ENCODE results near the gene STARD8. TPM values are rescaled to one million over a fixed set of nuclear protein-coding genes. Genes with fewer than 3 reads are reported as not detected.

The STARD8 gene
- total RNA-seq, 1 experiment from 2014 or later, result 0.91 TPM

DNA sequence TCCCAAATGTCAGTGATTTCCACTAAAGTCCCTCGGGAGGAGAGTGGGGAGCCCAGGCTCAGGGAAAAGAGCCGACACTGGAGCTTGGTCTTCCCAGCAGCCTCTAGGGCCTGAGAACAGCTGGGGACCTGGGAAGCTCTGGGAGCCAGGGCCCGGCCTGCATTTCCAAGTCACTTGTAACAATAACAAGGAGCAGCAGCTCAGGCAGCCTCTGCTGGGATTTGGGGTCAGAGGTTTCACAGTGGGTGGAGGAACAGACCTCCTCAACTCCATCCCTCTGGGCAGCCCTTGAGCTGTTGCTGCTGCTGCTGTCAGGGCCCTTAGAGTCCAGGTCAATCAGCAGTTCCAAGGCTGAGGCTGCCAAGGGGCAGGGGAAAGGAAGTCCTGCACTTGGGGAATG is 11.1 kb downstream of the STARD8 start:
- H3K4me2 ChIP-seq (ENCODE audit: low read length), result no peak overlapping the region
- ChIA-PET POLR2A (ENCODE audit: unreplicated experiment) (no interaction called here), CTCF (no interaction called here)
- no peak for ATAC-seq
- no peak overlapping the region for H3K4me3 ChIP-seq (ENCODE audit: low read length)
- no peaks in the 10 kb centered on the region for H3K36me3 ChIP-seq (ENCODE audit: low read depth, low read length)
- intact Hi-C loops (cut with micrococcal nuclease), result no loop called here
- no peak overlapping the region for H3K27ac ChIP-seq (ENCODE audit: low read length)
- H3K9me3 ChIP-seq (ENCODE audit: low read length), result no peaks in the 10 kb centered on the region
- no TSS peak for BruUV-seq (replicated peaks)
- H3K79me2 ChIP-seq (ENCODE audit: low read length), result no peaks in the 10 kb centered on the region
- no peak for TF ChIP-seq EZH2phosphoT487 (IDR thresholded peaks at IDR 0.05; ENCODE audit: borderline replicate concordance, low read length)
- TF ChIP-seq, protein P1, sequence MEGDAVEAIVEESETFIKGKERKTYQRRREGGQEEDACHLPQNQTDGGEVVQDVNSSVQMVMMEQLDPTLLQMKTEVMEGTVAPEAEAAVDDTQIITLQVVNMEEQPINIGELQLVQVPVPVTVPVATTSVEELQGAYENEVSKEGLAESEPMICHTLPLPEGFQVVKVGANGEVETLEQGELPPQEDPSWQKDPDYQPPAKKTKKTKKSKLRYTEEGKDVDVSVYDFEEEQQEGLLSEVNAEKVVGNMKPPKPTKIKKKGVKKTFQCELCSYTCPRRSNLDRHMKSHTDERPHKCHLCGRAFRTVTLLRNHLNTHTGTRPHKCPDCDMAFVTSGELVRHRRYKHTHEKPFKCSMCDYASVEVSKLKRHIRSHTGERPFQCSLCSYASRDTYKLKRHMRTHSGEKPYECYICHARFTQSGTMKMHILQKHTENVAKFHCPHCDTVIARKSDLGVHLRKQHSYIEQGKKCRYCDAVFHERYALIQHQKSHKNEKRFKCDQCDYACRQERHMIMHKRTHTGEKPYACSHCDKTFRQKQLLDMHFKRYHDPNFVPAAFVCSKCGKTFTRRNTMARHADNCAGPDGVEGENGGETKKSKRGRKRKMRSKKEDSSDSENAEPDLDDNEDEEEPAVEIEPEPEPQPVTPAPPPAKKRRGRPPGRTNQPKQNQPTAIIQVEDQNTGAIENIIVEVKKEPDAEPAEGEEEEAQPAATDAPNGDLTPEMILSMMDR (conservative IDR thresholded peaks at IDR 0.05; ENCODE audit: low read depth, low read length), result no peak
- TF ChIP-seq EZH2 (IDR thresholded peaks at IDR 0.05; ENCODE audit: low read length, unreplicated experiment), result no peak
- DNase-seq, result no peak
- no peaks in the 10 kb centered on the region for H3K9me2 ChIP-seq (replicated peaks; ENCODE audit: low read length)
- H4K20me1 ChIP-seq (ENCODE audit: low read length), result no peaks in the 10 kb centered on the region
- no peak overlapping the region for H3K9ac ChIP-seq (ENCODE audit: low read length)
- peaks cover 4% of the 10 kb centered on the region; the same call in 1 of the 2 replicates for H3K4me1 ChIP-seq (ENCODE audit: insufficient read depth, low read length)
- H2AFZ ChIP-seq (ENCODE audit: low read length), result no peak overlapping the region
- H3F3A ChIP-seq (ENCODE audit: low read length, unreplicated experiment), result no peaks in the 10 kb centered on the region
- no peaks in the 10 kb centered on the region for H3K27me3 ChIP-seq (ENCODE audit: low read length)

DNA sequence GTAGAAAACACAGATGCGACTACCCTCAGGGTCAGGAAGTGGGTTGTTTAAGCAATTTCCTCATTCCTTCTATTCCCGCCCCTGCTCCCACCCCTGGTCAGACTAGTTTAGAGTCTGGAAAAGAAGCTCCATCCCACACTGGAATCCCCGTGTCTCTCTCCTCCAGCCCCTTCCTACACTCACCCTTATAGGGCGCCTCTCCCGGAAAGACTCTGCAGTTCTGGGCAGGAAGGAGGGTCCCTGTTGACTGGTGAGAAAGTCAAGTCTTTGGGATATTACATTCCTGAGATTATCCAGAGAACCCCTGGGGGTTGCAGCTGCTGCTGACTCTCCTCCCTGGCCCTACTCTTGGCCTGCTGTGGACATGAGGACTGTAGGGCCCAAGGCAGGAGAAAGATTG is 11.9 kb downstream of the STARD8 start:
- H3K9me3 ChIP-seq (ENCODE audit: low read length), result no peaks in the 10 kb centered on the region
- H3K9me2 ChIP-seq (replicated peaks; ENCODE audit: low read length), result no peaks in the 10 kb centered on the region
- no peaks in the 10 kb centered on the region for H3K79me2 ChIP-seq (ENCODE audit: low read length)
- ChIA-PET POLR2A (ENCODE audit: unreplicated experiment) (no interaction called here), CTCF (no interaction called here)
- TF ChIP-seq EZH2 (IDR thresholded peaks at IDR 0.05; ENCODE audit: low read length, unreplicated experiment) (no peak), EZH2phosphoT487 (IDR thresholded peaks at IDR 0.05; ENCODE audit: borderline replicate concordance, low read length) (no peak)
- TF ChIP-seq, protein P1 (conservative IDR thresholded peaks at IDR 0.05; ENCODE audit: low read depth, low read length), result no peak
- H3F3A ChIP-seq (ENCODE audit: low read length, unreplicated experiment), result no peaks in the 10 kb centered on the region
- no peak overlapping the region for H2AFZ ChIP-seq (ENCODE audit: low read length)
- ATAC-seq (no peak), DNase-seq (peak; percentile 13)
- H3K27ac ChIP-seq (ENCODE audit: low read length), result no peak overlapping the region
- H3K36me3 ChIP-seq (ENCODE audit: low read depth, low read length), result no peaks in the 10 kb centered on the region
- intact Hi-C loops (cut with micrococcal nuclease), result no loop called here
- no peaks in the 10 kb centered on the region for H3K27me3 ChIP-seq (ENCODE audit: low read length)
- H3K9ac ChIP-seq (ENCODE audit: low read length), result no peak overlapping the region
- no peaks in the 10 kb centered on the region for H4K20me1 ChIP-seq (ENCODE audit: low read length)
- BruUV-seq (replicated peaks), result no TSS peak
- no peak overlapping the region for H3K4me3 ChIP-seq (ENCODE audit: low read length)
- peaks cover 4% of the 10 kb centered on the region; the same call in 1 of the 2 replicates for H3K4me1 ChIP-seq (ENCODE audit: insufficient read depth, low read length)
- no peak overlapping the region for H3K4me2 ChIP-seq (ENCODE audit: low read length)

DNA sequence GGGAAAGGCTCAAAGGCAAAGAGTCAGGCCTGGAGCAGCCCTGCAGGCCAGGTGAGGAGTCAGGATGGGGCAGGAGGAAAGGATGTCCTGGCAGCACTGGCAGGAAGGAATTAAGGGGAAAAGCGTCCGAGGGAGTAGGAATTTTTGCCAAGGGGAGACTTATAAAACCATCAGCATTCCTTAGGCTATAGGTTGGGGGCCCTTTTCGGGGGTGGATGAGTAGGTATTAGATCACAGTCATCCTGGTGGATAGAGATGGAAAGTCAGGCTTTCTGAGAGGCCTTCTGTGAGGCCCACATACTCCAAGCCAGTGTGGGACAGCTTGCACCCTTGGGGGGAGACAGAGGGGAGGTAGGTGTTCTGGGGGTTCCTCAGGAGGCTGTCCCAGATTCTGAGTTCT is 12.3 kb downstream of the STARD8 start:
- ChIA-PET POLR2A (ENCODE audit: unreplicated experiment) (no interaction called here), CTCF (no interaction called here)
- no peak overlapping the region for H3K9ac ChIP-seq (ENCODE audit: low read length)

More for the DNA sequence above, 12.3 kb downstream of the STARD8 start:
- no peak overlapping the region for H3K4me3 ChIP-seq (ENCODE audit: low read length)
- no peak overlapping the region for H3K27ac ChIP-seq (ENCODE audit: low read length)
- H3K27me3 ChIP-seq (ENCODE audit: low read length), result no peaks in the 10 kb centered on the region
- no peak overlapping the region for H2AFZ ChIP-seq (ENCODE audit: low read length)
- no peaks in the 10 kb centered on the region for H3K79me2 ChIP-seq (ENCODE audit: low read length)
- ATAC-seq (no peak; the same call in 1 of the 2 replicates), DNase-seq (peak; percentile 12)
- no peak overlapping the region for H3K4me2 ChIP-seq (ENCODE audit: low read length)
- TF ChIP-seq, protein P1 (conservative IDR thresholded peaks at IDR 0.05; ENCODE audit: low read depth, low read length), result no peak
- TF ChIP-seq EZH2phosphoT487 (IDR thresholded peaks at IDR 0.05; ENCODE audit: borderline replicate concordance, low read length), result no peak
- TF ChIP-seq EZH2 (IDR thresholded peaks at IDR 0.05; ENCODE audit: low read length, unreplicated experiment), result no peak
- no peaks in the 10 kb centered on the region for H3F3A ChIP-seq (ENCODE audit: low read length, unreplicated experiment)
- BruUV-seq (replicated peaks), result no TSS peak
- intact Hi-C loops (cut with micrococcal nuclease), result no loop called here
- no peaks in the 10 kb centered on the region for H3K36me3 ChIP-seq (ENCODE audit: low read depth, low read length)
- H3K4me1 ChIP-seq (ENCODE audit: insufficient read depth, low read length), result peaks cover 4% of the 10 kb centered on the region; the same call in 1 of the 2 replicates
- no peaks in the 10 kb centered on the region for H3K9me3 ChIP-seq (ENCODE audit: low read length)
- H4K20me1 ChIP-seq (ENCODE audit: low read length), result no peaks in the 10 kb centered on the region
- no peaks in the 10 kb centered on the region for H3K9me2 ChIP-seq (replicated peaks; ENCODE audit: low read length)

All from PC-3 (cell line).